GM18907 (cell line): ENCODE measurements around the gene SBF2.
"Not testable (repeated sequence)": the region's sequence is repeated elsewhere in the genome, so short reads cannot be mapped to it uniquely, and the experiment has no call there.

Experiments
- ATAC-seq: cut with Tn5 transposase; IDR thresholded peaks from one replicate; pipeline ENCODE4 v1.9.1; 2021; ENCODE audit warnings: mild to moderate bottlenecking, moderate library complexity; ENCODE audit not compliant: unreplicated experiment

SBF2 gene

DNA sequence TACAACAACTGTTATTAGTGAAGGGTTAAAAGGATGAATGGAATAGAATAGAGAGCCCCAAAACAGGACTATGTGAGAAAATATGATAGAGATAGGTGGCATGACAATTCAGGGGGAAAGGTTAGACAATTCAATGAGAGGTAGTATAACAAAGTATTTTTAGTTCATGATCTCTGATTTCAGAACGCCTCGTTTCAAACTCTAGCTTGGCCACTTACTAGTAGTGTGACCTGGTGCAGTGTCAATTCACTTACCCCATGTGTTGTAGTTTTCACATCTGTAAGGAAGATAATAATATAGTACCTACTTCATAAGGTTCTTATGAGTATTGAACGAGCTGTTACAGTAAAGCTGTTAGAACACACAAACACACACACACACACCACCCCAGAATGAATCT, 322.1 kb downstream of the SBF2 start:
- no peak for ATAC-seq

- no peak for ATAC-seq
Measured at GRCh38 chr11:9969068-9969467, 325.0 kb downstream of the SBF2 start.

- ATAC-seq, result peak; percentile 91
Measured at GRCh38 chr11:9962722-9963121, 331.3 kb downstream of the SBF2 start.

DNA sequence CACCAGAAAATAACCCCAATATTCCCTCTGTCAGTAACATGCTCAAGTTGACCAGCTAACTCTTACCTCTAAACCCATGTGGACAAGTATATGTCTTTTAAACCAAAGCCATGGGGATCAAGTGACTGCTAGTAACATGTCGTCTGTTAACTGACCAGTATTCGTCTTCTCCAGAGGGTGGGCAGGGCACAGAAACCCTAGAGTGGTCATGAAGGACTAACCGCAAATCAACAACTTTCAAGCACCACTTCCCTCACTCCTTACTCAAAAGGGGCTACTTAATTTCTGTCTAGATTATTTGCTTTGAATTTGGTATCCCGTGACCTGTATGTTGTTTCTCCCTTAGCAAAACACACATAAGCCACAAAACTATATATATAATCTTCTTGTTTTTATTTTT, 336.9 kb downstream of the SBF2 start:
- no peak for ATAC-seq

GRCh38 chr11:9956483-9956882, 337.5 kb downstream of the SBF2 start:
- ATAC-seq, result no peak

DNA sequence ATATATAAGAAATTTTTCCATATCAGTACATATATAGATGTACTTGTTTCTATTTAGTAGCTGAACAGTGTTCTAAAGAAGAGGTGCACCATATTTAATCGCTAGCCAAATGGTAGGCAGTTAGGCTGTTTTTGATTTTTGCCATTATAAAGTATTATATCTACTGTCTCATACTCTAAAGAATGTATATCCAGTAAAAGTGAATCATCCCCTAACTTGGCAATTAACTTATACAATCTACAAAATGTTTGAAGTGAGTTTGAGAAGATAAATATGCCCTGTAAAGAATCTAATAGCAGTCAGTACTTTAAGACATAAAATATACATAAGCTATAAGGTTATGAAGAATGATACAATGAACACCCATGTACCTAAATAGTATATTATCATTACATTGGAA, 338.6 kb downstream of the SBF2 start:
- no peak for ATAC-seq

- ATAC-seq, result no peak
Measured at GRCh38 chr11:9953994-9954626, 339.9 kb downstream of the SBF2 start.

- ATAC-seq, result no peak
Measured at GRCh38 chr11:9952511-9953196, 341.4 kb downstream of the SBF2 start.

GRCh38 chr11:9951807-9952206, 342.2 kb downstream of the SBF2 start:
- no peak for ATAC-seq

DNA sequence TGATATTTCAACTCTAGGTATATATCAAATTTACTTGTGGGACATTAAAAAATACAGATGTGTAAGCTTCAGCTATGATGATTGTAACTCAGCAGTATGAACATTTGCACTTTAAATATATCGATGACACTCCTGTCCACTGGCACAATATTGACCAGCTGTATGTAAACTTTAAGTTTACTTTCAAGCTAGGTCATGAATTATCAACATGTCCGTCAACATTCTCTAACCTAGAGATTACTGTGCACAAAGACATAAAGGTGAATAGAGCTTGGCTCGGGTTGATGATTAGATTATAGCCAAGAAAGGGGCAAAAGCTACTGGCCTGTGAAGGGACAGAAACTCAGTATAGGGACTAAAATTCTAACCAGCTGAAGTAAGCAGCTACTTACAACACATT, 343.6 kb downstream of the SBF2 start:
- no peak for ATAC-seq

GRCh38 chr11:9947231-9947864, 346.7 kb downstream of the SBF2 start:
- no peak for ATAC-seq

DNA sequence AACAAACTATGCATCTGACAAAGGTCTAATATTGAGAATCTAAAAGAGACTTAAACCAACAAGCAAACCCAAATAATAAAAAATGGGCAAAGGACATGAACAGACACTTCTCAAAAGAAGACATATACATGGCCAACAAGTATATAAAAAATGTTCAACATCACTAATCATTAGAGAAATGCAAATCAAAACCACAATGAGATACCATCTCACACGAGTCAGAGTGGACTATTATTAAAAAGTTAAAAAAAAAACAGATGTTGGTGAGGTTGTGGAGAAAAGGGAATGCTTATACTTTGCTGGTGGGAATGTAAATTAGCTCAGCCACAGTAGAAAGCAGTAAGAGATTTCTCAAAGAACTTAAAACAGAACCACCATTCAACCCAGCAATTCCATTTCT, 348.3 kb downstream of the SBF2 start:
- ATAC-seq, result not testable (repeated sequence)

DNA sequence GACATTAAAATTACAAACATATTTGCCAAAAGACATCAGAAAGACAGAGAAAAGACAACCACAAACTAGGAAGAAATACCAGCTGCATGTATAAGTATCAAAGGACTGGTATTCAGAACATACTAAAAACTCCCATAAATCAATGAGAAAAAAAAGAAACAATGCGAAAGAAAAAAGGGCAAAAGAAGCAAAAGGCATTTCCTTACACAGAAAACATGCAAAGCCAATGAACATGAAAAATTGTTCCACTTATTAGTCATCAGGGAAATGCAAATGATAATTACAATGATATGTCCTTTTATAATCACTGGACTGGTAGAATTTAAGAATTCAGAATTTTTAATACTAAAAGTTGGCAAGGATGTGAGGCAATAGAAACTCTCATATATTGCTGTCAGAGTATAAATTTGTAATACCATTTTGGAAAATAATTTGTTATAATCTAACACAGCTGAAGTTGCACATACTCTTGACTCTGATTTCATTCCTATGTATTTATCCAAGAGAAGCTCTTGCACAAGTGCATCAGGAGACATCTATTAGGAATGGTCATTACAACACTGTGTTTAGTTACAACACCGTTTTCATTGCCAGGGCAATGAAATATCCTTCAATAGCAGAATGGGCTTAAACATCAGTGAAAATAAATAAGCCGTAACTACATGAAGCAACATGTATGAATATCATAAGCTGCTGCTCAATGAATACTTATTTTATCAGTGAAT, 350.5 kb downstream of the SBF2 start:
- ATAC-seq, result no peak

GRCh38 chr11:9941991-9942390, 352.0 kb downstream of the SBF2 start:
- no peak for ATAC-seq

- ATAC-seq, result not testable (repeated sequence)
Measured at GRCh38 chr11:9939150-9939549, 354.9 kb downstream of the SBF2 start.

GRCh38 chr11:9936754-9937153, 357.3 kb downstream of the SBF2 start:
- no peak for ATAC-seq

GRCh38 chr11:9932843-9933242, 361.2 kb downstream of the SBF2 start:
- not testable (repeated sequence) for ATAC-seq

DNA sequence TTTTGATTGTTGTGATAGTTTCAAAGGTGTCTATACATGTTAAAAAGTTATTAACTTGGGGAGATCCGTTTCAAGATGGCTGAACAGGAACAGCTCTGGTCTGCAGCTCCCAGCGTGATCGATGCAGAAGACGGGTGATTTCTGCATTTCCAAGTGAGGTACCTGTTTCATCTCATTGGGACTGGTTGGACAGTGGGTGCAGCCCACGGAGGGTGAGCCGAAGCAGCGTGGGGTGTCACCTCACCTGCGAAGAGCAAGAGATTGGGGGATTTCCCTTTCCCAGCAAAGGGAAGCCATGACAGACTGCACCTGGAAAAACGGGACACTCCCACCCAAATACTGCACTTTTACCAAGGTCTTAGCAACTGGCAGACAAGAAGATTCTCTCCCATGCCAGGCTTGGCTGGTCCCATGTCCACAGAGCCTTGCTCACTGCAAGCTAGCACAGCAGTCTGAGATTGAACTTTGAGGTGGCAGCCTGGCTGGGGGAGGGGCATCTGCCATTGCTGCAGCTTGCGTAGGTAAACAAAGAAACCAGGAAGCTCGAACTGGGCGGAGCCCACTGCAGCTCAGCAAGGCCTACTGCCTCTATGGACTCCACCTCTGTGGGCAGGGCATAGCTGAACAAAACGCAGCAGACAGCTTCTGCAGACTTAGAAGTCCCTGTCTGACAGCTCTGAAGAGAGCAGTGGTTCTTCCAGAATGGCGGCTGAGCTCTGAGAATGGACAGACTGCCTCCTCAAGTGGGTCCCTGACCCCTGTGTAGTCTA, 363.3 kb downstream of the SBF2 start:
- not testable (repeated sequence) for ATAC-seq

DNA sequence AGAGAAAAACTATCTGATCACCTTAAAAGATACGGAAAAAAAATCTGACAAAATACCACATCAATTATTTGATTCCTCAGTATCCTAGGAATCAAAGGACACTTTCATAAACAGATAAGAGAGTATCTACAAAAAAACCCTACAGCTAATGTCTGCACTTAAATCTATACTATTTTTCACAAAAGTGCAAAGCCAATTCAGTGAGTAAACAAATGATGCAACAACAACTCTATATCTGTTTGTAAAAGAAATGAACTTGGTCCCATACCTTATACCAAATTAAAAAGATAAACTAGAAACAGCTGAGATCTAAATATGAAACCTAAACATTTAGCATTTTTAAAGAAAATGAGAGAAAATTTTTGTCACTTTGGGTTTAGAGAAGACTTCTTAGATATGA, 366.3 kb downstream of the SBF2 start:
- no peak for ATAC-seq

DNA sequence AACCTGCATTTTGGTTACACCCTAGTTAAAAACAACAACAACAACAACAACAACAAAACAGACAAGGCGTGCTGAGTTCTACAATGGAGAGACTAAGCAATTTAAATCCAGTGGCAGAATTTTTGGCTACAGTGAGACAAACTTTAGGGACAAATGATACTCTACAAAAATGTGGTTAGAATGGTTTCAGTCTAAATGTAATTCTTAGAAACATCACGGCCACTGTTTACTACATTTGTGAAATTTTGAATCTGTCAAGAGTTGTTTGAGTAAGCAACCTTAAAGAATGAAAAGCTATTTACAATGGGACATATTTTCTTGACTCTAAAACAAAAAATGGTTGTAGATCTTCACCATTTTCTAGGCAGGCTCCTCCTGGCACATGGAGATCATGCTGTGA, 370.7 kb downstream of the SBF2 start:
- ATAC-seq, result no peak

GRCh38 chr11:9922806-9923205, 371.2 kb downstream of the SBF2 start:
- ATAC-seq, result no peak
